Tibial nerve (tissue), 4 donors: ENCODE measurements around the gene SCAND1.

Source experiments
- CTCF ChIP-seq, 5 experiments: fragments of 200-600 bp in 3 of 5; fragments of 450-650 bp in 2 of 5; sonication (generic) in 3 of 5; IDR thresholded peaks; one replicate each; pipeline ENCODE4 v1.5.1; 2016 to 2019; ENCODE audit warnings: antibody characterized with exemption in 5 of 5, mild to moderate bottlenecking in 3 of 5, moderate library complexity in 2 of 5
- EP300 ChIP-seq, 2 donors: sonication (generic); formaldehyde crosslinking; IDR thresholded peaks; one replicate each; pipeline ENCODE4 v1.6.1; 2017; ENCODE audit warnings: antibody characterized with exemption in 2 of 2, mild to moderate bottlenecking in 1 of 2
- POLR2A ChIP-seq, 2 donors: fragments of 450-650 bp; IDR thresholded peaks; one replicate each; pipeline ENCODE4 v1.6.1; 2017; ENCODE audit warnings: antibody characterized with exemption in 2 of 2, mild to moderate bottlenecking in 2 of 2, moderate library complexity in 2 of 2

- no peak for TF ChIP-seq CTCF (IDR thresholded peaks at IDR 0.05)
- TF ChIP-seq POLR2A (IDR thresholded peaks at IDR 0.05): no peak
- TF ChIP-seq EP300 (IDR thresholded peaks at IDR 0.05): no peak
Observed at GRCh38 chr20:35904982-35905663, 49.2 kb downstream of the SCAND1 start.
